Measurements from ENCODE around the gene ALG10. TPM values are rescaled to one million over a fixed set of nuclear protein-coding genes. Genes with fewer than 3 reads are reported as not detected.

Gene ALG10
- total and polyA plus RNA-seq, 2 experiments from 2014 or later = 2.5 to 16.5 TPM

- TF ChIP-seq ZNF462 (CRISPR knock-in tag; IDR thresholded peaks at IDR 0.05) = no peak
- TF ChIP-seq, protein P1, sequence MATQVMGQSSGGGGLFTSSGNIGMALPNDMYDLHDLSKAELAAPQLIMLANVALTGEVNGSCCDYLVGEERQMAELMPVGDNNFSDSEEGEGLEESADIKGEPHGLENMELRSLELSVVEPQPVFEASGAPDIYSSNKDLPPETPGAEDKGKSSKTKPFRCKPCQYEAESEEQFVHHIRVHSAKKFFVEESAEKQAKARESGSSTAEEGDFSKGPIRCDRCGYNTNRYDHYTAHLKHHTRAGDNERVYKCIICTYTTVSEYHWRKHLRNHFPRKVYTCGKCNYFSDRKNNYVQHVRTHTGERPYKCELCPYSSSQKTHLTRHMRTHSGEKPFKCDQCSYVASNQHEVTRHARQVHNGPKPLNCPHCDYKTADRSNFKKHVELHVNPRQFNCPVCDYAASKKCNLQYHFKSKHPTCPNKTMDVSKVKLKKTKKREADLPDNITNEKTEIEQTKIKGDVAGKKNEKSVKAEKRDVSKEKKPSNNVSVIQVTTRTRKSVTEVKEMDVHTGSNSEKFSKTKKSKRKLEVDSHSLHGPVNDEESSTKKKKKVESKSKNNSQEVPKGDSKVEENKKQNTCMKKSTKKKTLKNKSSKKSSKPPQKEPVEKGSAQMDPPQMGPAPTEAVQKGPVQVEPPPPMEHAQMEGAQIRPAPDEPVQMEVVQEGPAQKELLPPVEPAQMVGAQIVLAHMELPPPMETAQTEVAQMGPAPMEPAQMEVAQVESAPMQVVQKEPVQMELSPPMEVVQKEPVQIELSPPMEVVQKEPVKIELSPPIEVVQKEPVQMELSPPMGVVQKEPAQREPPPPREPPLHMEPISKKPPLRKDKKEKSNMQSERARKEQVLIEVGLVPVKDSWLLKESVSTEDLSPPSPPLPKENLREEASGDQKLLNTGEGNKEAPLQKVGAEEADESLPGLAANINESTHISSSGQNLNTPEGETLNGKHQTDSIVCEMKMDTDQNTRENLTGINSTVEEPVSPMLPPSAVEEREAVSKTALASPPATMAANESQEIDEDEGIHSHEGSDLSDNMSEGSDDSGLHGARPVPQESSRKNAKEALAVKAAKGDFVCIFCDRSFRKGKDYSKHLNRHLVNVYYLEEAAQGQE (IDR thresholded peaks at IDR 0.05; ENCODE audit: unreplicated experiment) = no peak
- TF ChIP-seq ZNF114 (CRISPR knock-in tag; IDR thresholded peaks at IDR 0.05) = no peak
- TF ChIP-seq, protein P2, sequence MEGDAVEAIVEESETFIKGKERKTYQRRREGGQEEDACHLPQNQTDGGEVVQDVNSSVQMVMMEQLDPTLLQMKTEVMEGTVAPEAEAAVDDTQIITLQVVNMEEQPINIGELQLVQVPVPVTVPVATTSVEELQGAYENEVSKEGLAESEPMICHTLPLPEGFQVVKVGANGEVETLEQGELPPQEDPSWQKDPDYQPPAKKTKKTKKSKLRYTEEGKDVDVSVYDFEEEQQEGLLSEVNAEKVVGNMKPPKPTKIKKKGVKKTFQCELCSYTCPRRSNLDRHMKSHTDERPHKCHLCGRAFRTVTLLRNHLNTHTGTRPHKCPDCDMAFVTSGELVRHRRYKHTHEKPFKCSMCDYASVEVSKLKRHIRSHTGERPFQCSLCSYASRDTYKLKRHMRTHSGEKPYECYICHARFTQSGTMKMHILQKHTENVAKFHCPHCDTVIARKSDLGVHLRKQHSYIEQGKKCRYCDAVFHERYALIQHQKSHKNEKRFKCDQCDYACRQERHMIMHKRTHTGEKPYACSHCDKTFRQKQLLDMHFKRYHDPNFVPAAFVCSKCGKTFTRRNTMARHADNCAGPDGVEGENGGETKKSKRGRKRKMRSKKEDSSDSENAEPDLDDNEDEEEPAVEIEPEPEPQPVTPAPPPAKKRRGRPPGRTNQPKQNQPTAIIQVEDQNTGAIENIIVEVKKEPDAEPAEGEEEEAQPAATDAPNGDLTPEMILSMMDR (conservative IDR thresholded peaks at IDR 0.05; ENCODE audit: low read depth in 2 of 2) = no peak; a peak in 2 of 4 replicates
- TF ChIP-seq EZH2phosphoT487 (IDR thresholded peaks at IDR 0.05; ENCODE audit: unreplicated experiment) = no peak
- DNase-seq (ENCODE audit: low spot score) (peak; percentile 54), ATAC-seq (no peak)
- Mint-ChIP-seq H3K9me3 (peaks cover 24% of the 10 kb centered on the region), H3K27me3 (ENCODE audit: insufficient read depth, low read depth, poor library complexity) (no peaks in the 10 kb centered on the region), H3K4me1 (no peaks in the 10 kb centered on the region), H3K36me3 (ENCODE audit: low read depth) (peaks cover 17% of the 10 kb centered on the region; the same call in 2 of the 3 replicates), H3K27ac (no peak overlapping the region), H3K4me3 (no peak overlapping the region)
- no peak overlapping the region for H3K4me3 ChIP-seq
- no peaks in the 10 kb centered on the region for H3F3A ChIP-seq (replicated peaks; ENCODE audit: low read depth)
- no peaks in the 10 kb centered on the region for H3K36me3 ChIP-seq (ENCODE audit: insufficient read depth)
- H3K27me3 ChIP-seq (ENCODE audit: insufficient read depth) = no peaks in the 10 kb centered on the region
- no peaks in the 10 kb centered on the region for H3K9me2 ChIP-seq (ENCODE audit: insufficient read depth)
- H3K4me2 ChIP-seq = no peak overlapping the region
- H3K27ac ChIP-seq (ENCODE audit: low read depth) = no peak overlapping the region
- no peak overlapping the region for H2AFZ ChIP-seq
- no peaks in the 10 kb centered on the region for H4K20me1 ChIP-seq (replicated peaks; ENCODE audit: insufficient read depth)
- H3K79me2 ChIP-seq (replicated peaks; ENCODE audit: insufficient read depth) = no peaks in the 10 kb centered on the region
- no peaks in the 10 kb centered on the region for H3K4me1 ChIP-seq (ENCODE audit: insufficient read depth)
These were observed 11.5 kb downstream of the ALG10 start for GRCh38 chr12:34033628-34034296.
